A673 (cell line): ENCODE measurements around the gene C2orf68. TPM values are rescaled to one million over a fixed set of nuclear protein-coding genes. Genes with fewer than 3 reads are reported as not detected.
"Not testable (repeated sequence)": the region's sequence is repeated elsewhere in the genome, so short reads cannot be mapped to it uniquely, and the experiment has no call there.

ENCODE experiments used
- BruUV-seq: library from RNA; stranded (reverse); fragments of 400-500 nt; replicated peaks from 2 replicates; lab custom pipeline; 2021; lab: Mats Ljungman, UMichigan
- CTCF ChIA-PET: fragments of 300-600 bp; sonication (Branson Sonifier 250); formaldehyde crosslinking; loops from one replicate; lab custom pipeline; 2022; ENCODE audit warnings: antibody characterized with exemption; lab: Charles Lee
- POLR2A ChIA-PET: fragments of 300-600 bp; sonication (Branson Sonifier 250); formaldehyde crosslinking; loops from one replicate; lab custom pipeline; 2022; ENCODE audit warnings: antibody characterized with exemption; ENCODE audit not compliant: low non-redundant PET; lab: Charles Lee
- DNase-seq: peaks from one replicate; pipeline ENCODE4 v3.0.0-alpha.2; 2015; ENCODE audit warnings: low spot score
- H3K27ac ChIP-seq: fragments of 200-600 bp; sonication (generic); 2 replicates; pipeline ENCODE4 v1.5.1; 2016; ENCODE audit warnings: mixed run types, low read depth, mild to moderate bottlenecking, mixed read lengths, antibody characterized with exemption, low read length; ENCODE audit not compliant: poor library complexity, severe bottlenecking
- H3K27me3 ChIP-seq: fragments of 200-600 bp; sonication (generic); replicated peaks from 2 replicates; pipeline ENCODE4 v1.6.1; 2017; ENCODE audit warnings: mixed run types, low read depth, mild to moderate bottlenecking, mixed read lengths, antibody characterized with exemption, low read length; ENCODE audit not compliant: insufficient read depth, poor library complexity
- H3K36me3 ChIP-seq: fragments of 200-600 bp; sonication (generic); 2 replicates; pipeline ENCODE4 v1.6.1; 2016; ENCODE audit warnings: mixed run types, mild to moderate bottlenecking, mixed read lengths, antibody characterized with exemption, low read length; ENCODE audit not compliant: insufficient read depth, poor library complexity, severe bottlenecking
- H3K4me1 ChIP-seq: fragments of 200-600 bp; sonication (generic); 2 replicates; pipeline ENCODE4 v1.6.1; 2017; ENCODE audit warnings: mixed run types, mild to moderate bottlenecking, mixed read lengths, antibody characterized with exemption, low read length; ENCODE audit not compliant: insufficient read depth, poor library complexity, severe bottlenecking
- H3K4me3 ChIP-seq: fragments of 200-600 bp; sonication (generic); 2 replicates; pipeline ENCODE4 v1.5.1; 2016; ENCODE audit warnings: low read depth, mixed run types, mild to moderate bottlenecking, mixed read lengths, low read length; ENCODE audit not compliant: poor library complexity, severe bottlenecking
- H3K9me3 ChIP-seq: fragments of 200-600 bp; sonication (generic); 2 replicates; pipeline ENCODE4 v1.6.1; 2016; ENCODE audit warnings: mixed run types, low read depth, mild to moderate bottlenecking, mixed read lengths, antibody characterized with exemption, low read length; ENCODE audit not compliant: poor library complexity, severe bottlenecking
- CTCF ChIP-seq: fragments of 300-800, 200-600 bp; sonication (generic); conservative IDR thresholded peaks from 2 replicates; pipeline ENCODE4 v1.5.1; 2017; ENCODE audit warnings: low read depth, mild to moderate bottlenecking, antibody characterized with exemption, low read length, moderate library complexity, mixed read lengths
- EZH2 ChIP-seq: fragments of 200-600 bp; sonication (generic); IDR thresholded peaks from 2 replicates; pipeline ENCODE4 v1.6.1; 2017; ENCODE audit warnings: borderline replicate concordance, low read depth, mild to moderate bottlenecking, mixed read lengths, antibody characterized with exemption, low read length; ENCODE audit not compliant: poor library complexity, severe bottlenecking
- intact Hi-C: fragments of 100-400 bp; cut with micrococcal nuclease; formaldehyde crosslinking; loops from one replicate; pipeline ENCODE4 v1.10.0; 2022; ENCODE audit not compliant: unreplicated experiment
- total RNA-seq: library from RNA; stranded (reverse); gene quantifications from 2 replicates; pipeline ENCODE4 v1.2.3, GENCODE V29; 2021

The C2orf68 gene
- total RNA-seq, 1 experiment from 2014 or later = 46.4 TPM

- Histone ChIP-seq H3K9me3 (no peaks in the 10 kb centered on the region), H3K4me1 (no peaks in the 10 kb centered on the region), H3K27ac (peak within 1 kb of the TSS; percentile 83), H3K4me3 (peak within 1 kb of the TSS; percentile 82), H3K36me3 (peaks cover 17% of the 10 kb centered on the region), H3K27me3 (no peaks in the 10 kb centered on the region)
- no TSS peak for BruUV-seq
- ChIA-PET POLR2A (interaction anchor here (0.5 to 0.6 kb wide), 3 partner anchors 14 to 49 kb away, joined by 3 to 7 read pairs (median 3); no protein-coding TSS in a partner anchor), CTCF (interaction anchor here (0.6 kb wide), 1 partner anchor 189 kb away, joined by 3 read pairs; no protein-coding TSS in a partner anchor)
- no peak for TF ChIP-seq EZH2
- TF ChIP-seq CTCF = no peak
- peak; percentile 98 for DNase-seq
- intact Hi-C loops = no loop called here
Measured at GRCh38 chr2:85595301-85596025, 16.4 kb downstream of the C2orf68 start, which contains the start of gene RNF181. Gene RNF181 (plus strand): TSS chr2:85595745. CDS start chr2:85595764, 19 bp downstream.

- Histone ChIP-seq H3K27me3 (no peaks in the 10 kb centered on the region), H3K4me3 (peak overlapping the region; percentile 82), H3K27ac (peak overlapping the region; percentile 83), H3K4me1 (no peaks in the 10 kb centered on the region), H3K9me3 (no peaks in the 10 kb centered on the region), H3K36me3 (peaks cover 17% of the 10 kb centered on the region)
- no peak for DNase-seq
- intact Hi-C loops = no loop called here
- BruUV-seq = TSS peak; percentile 94
- ChIA-PET POLR2A (interaction anchor here (0.6 kb wide), 2 partner anchors 14 to 48 kb away, joined by 3 read pairs; no protein-coding TSS in a partner anchor), CTCF (interaction anchor here (0.6 kb wide), 1 partner anchor 188 kb away, joined by 3 read pairs; no protein-coding TSS in a partner anchor)
- TF ChIP-seq CTCF = no peak
- no peak for TF ChIP-seq EZH2
Measured at GRCh38 chr2:85594715-85595300, 17.1 kb downstream of the C2orf68 start.

GRCh38 chr2:85593023-85593422, 18.8 kb downstream of the C2orf68 start:
- Histone ChIP-seq H3K27ac (no peak overlapping the region), H3K27me3 (no peaks in the 10 kb centered on the region), H3K4me1 (peaks cover 8% of the 10 kb centered on the region), H3K4me3 (no peak overlapping the region), H3K9me3 (no peaks in the 10 kb centered on the region), H3K36me3 (peaks cover 11% of the 10 kb centered on the region)
- intact Hi-C loops = no loop called here
- DNase-seq = no peak
- no peak for TF ChIP-seq CTCF
- TF ChIP-seq EZH2 = no peak
- BruUV-seq = no TSS peak
- CTCF ChIA-PET = interaction anchor here (0.6 kb wide), 1 partner anchor 291 kb away, joined by 4 read pairs; no protein-coding TSS in a partner anchor
- POLR2A ChIA-PET = no interaction called here

GRCh38 chr2:85592299-85592698, 19.6 kb downstream of the C2orf68 start:
- DNase-seq, BruUV-seq, H3K4me3 ChIP-seq, H3K9me3 ChIP-seq, H3K27ac ChIP-seq, H3K27me3 ChIP-seq, intact Hi-C loops, H3K36me3 ChIP-seq, CTCF ChIA-PET: not testable (repeated sequence)
- POLR2A ChIA-PET = interaction anchor here (0.5 kb wide), 1 partner anchor 570 kb away, joined by 6 read pairs; no protein-coding TSS in a partner anchor
- peaks cover 15% of the 10 kb centered on the region for H3K4me1 ChIP-seq
